Neural progenitor cell (in vitro differentiated cells): ENCODE data around the gene ZNRF4.

ENCODE experiments used
- EZH2phosphoT487 ChIP-seq: fragments of 200-600 bp; sonication (generic); IDR thresholded peaks from 2 replicates; pipeline ENCODE4 v1.6.1; 2017; ENCODE audit warnings: antibody characterized with exemption
- TF ChIP-seq, protein P1 (sequence below): fragments of 200-600 bp; sonication (generic); IDR thresholded peaks from 2 replicates; pipeline ENCODE4 v1.5.1; 2017; ENCODE audit warnings: antibody characterized with exemption, mild to moderate bottlenecking

DNA sequence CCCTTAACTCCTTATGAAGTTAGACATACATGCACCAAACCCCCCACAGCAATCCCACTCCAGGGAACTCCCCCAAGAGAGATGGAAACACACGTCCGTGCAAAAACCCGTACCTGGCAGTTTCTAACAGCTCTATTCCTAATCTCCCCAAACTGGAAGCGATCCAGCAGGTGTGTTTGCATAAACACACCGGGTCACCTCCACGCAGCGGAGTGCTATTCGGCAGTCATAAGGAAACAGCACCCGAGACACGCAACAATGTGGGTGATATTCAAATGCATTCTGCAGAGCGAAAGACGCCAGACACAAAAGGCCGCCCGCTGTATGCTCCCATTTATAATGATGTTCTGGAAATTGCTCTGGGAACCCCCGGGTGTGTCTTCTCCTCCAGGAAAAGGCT is 6.8 kb upstream of the ZNRF4 start:
- TF ChIP-seq, protein P1, sequence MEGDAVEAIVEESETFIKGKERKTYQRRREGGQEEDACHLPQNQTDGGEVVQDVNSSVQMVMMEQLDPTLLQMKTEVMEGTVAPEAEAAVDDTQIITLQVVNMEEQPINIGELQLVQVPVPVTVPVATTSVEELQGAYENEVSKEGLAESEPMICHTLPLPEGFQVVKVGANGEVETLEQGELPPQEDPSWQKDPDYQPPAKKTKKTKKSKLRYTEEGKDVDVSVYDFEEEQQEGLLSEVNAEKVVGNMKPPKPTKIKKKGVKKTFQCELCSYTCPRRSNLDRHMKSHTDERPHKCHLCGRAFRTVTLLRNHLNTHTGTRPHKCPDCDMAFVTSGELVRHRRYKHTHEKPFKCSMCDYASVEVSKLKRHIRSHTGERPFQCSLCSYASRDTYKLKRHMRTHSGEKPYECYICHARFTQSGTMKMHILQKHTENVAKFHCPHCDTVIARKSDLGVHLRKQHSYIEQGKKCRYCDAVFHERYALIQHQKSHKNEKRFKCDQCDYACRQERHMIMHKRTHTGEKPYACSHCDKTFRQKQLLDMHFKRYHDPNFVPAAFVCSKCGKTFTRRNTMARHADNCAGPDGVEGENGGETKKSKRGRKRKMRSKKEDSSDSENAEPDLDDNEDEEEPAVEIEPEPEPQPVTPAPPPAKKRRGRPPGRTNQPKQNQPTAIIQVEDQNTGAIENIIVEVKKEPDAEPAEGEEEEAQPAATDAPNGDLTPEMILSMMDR, result no peak
- no peak for TF ChIP-seq EZH2phosphoT487
